ENCODE results near the gene DLEC1.

DNA sequence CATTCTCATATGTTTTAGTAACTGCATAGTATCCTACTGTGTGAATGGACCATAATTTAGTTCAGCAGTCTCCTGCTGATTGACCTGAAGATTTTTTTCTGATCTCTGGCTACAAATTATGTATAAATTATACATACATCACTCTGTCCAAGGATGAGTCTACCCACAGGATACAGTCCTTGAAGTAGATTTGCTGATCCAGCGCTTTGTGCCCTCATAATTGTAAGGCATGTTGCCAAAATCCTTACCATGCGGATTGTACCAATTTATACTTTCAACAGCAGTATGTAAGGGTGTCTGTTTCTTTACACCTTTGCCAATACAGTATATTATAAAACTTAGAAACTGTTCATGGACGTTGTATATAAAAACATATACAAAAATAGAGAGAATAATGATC lies 51.4 kb downstream of the DLEC1 start:
- TF ChIP-seq CTCF (IDR thresholded peaks at IDR 0.05) (no peak), POLR2A (IDR thresholded peaks at IDR 0.05) (no peak)

All from lower leg skin (tissue), 3 donors.